Middle frontal gyrus (tissue), 1 donor: ENCODE data around the gene HYLS1.
"Not testable (repeated sequence)": the region's sequence is repeated elsewhere in the genome, so short reads cannot be mapped to it uniquely, and the experiment has no call there.

ENCODE experiments used
- DNase-seq: peaks from one replicate; pipeline ENCODE4 v3.0.0-alpha.2; 2015; ENCODE audit warnings: low spot score; ENCODE audit errors: extremely low spot score

The HYLS1 gene, protein sequence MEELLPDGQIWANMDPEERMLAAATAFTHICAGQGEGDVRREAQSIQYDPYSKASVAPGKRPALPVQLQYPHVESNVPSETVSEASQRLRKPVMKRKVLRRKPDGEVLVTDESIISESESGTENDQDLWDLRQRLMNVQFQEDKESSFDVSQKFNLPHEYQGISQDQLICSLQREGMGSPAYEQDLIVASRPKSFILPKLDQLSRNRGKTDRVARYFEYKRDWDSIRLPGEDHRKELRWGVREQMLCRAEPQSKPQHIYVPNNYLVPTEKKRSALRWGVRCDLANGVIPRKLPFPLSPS

GRCh38 chr11:125887373-125888324 is at the start of gene HYLS1:
Gene HYLS1, plus strand, starts transcription at chr11:125887668. Its CDS starts 11,701 bp downstream, at chr11:125899369.
- DNase-seq, result peak; percentile 92

DNA sequence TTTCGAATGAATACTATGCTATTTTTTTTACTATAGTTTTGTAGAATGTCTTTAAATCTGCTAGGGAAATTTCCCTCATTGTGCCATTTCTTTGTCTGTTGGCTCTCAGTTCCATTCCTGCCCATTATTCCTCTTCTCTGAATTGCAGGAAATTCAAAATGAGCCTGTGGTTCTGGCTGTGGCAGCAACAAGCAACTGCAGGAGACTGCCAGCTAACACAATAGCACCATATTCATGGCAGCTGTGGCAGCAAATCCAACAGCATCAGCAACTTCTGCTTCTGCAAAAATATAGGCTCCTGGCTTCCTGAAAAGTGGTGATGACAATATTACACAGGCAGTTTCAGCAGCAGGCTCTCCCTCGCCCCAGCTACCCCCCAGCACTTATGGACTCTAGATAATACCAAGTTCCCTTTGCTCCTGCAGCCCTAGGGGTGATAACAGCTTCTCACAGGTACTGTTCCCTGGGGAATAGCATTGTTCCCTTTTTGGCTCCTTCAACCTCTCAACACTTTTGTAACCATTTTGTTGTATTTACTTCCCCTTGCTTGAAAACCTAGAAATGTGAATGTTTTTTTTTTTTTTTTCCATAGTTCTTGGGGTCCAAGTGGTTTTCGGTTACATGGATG is 45.0 kb upstream of the HYLS1 start:
- no peak for DNase-seq

- DNase-seq, result no peak
Observed at GRCh38 chr11:125846188-125846587, 41.3 kb upstream of the HYLS1 start.

DNA sequence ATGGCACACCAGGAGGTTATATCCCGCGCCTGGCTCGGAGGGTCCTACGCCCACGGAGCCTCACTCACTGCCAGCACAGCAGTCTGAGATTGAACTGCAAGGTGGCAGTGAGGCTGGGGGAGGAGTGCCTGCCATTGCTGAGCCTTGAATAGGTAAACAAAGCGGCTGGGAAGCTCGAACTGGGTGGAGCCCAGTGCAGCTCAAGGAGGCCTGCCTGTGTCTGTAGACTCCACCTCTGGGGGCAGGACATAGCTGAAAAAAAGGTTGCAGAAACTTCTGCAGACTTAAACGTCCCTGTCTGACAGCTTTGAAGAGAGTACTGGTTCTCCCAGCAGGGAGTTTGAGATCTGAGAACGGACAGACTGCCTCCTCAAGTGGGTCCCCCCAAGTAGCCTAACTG is 29.8 kb upstream of the HYLS1 start:
- not testable (repeated sequence) for DNase-seq

- DNase-seq, result not testable (repeated sequence)
Observed at GRCh38 chr11:125862786-125863185, 24.7 kb upstream of the HYLS1 start.

DNA sequence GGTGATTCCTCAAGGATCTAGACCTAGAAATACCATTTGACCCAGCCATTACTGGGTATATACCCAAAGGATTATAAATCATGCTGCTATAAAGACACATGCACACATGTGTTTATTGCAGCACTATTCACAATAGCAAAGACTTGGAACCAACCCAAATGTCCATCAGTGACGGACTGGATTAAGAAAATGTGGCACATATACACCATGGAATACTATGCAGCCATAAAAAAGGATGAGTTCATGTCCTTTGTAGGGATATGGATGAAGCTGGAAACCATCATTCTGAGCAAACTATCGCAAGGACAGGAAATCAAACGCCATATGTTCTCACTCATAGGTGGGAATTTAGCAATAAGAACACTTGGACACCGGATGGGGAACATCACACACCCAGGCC is 22.1 kb upstream of the HYLS1 start:
- not testable (repeated sequence) for DNase-seq

- DNase-seq, result no peak
Observed at GRCh38 chr11:125869521-125869920, 17.9 kb upstream of the HYLS1 start.

- DNase-seq, result no peak
Observed at GRCh38 chr11:125871391-125872137, 15.9 kb upstream of the HYLS1 start.

GRCh38 chr11:125872138-125872491 is 15.4 kb upstream of the HYLS1 start:
- no peak for DNase-seq

GRCh38 chr11:125873881-125874555 is 13.4 kb upstream of the HYLS1 start:
- no peak for DNase-seq

DNA sequence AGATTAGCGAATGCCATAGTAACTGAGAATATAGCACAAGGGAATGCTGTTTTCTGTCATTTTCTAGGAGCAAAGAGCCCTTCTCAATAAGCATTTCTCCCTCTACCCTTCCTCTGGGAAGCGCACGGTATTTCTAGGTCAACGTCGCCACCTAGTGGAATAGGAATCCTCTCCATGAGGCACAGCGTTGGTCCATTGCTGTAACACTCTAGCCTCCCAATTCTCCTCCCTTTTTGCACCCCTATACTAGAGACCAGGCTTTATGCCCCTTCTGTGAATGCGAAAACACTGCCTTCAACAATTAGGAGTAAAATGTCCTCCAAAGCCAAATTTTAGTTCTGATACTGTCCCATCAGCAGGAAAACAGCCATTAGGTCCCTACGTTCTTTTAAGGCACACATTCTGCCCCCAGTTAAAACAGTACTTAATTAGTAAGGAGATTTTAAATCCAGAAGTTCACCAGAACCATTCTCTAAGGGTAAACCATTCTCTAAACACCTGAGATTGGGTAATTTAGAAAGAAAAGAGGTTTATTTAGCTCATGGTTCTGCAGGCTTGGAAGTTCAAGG is 12.8 kb upstream of the HYLS1 start:
- DNase-seq, result peak; percentile 58

DNA sequence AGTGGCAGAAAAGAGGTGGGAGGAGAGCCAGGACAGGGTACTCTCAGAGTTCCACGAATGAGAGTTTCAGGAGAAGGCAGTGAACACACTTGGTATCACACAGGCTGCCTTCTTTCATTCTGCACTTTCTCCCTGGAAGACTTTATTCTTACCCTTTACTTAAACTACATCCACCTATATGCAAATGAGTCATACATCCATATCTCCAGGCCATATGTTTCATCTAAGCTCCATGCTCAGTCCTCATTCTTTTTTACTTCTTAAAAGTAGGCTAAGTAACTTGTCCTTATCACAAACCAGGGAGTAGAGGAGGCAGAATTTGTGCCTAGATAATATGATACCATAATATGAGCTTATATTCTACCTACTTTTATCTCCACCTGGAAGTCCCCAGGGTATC is 6.2 kb upstream of the HYLS1 start:
- no peak for DNase-seq

DNA sequence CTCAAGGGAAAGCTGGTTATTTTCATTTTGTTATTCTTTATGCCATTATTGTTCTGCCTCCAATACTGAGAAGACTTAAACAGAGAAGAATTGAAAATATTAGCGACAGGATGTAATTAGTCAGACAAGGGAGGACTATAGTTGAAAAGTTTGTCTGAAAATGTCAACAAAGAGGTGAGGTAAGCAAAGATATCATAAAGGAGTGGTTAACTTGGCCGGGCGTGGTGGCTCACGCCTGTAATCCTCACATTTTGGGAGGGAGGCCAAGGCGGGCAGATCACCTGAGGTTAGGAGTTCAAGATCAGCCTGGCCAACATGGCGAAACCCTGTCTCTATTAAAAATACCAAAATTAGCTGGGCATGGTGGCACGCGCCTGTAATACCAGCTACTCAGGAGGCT is 4.1 kb upstream of the HYLS1 start:
- DNase-seq, result no peak

- no peak for DNase-seq
Observed at GRCh38 chr11:125886997-125887372, 483 bp upstream of the HYLS1 start.

- no peak for DNase-seq
Observed at GRCh38 chr11:125890447-125891100, 3.1 kb downstream of the HYLS1 start.

- no peak for DNase-seq
Observed at GRCh38 chr11:125892071-125892470, 4.6 kb downstream of the HYLS1 start.

DNA sequence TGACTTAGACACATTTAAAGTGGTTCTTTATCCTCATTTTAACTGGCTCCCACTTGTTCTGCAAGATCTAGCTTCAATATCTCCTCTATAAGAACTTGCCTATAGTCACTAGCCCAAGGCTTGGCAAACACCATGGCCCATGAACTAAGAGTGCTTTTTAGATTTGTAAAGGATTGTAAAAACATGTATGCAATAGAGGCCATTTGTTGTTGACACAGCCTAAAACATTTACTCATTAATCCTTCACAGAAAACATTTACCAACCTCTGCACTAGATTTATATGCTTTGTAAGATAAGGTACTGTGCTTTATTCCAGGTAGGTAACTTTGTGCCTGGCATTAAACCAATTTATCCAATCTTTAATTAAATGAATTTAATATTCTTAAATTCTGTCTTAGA is 5.5 kb downstream of the HYLS1 start:
- DNase-seq, result no peak

GRCh38 chr11:125901872-125902271 is 14.4 kb downstream of the HYLS1 start:
- DNase-seq, result no peak

- no peak for DNase-seq
Observed at GRCh38 chr11:125902277-125902926, 14.9 kb downstream of the HYLS1 start.
